CD4-positive, alpha-beta memory T cell (primary cell): ENCODE results near the gene FSTL3. TPM values are rescaled to one million over a fixed set of nuclear protein-coding genes. Genes with fewer than 3 reads are reported as not detected.

ENCODE experiments used
- CTCF ChIA-PET: fragments of 350-600 bp; sonication (Branson Sonifier 250); formaldehyde crosslinking; loops from one replicate; lab custom pipeline; 2021; ENCODE audit warnings: inconsistent platforms; ENCODE audit not compliant: partially characterized antibody; lab: Charles Lee
- POLR2A ChIA-PET: fragments of 350-600 bp; sonication (Branson Sonifier 250); formaldehyde crosslinking; loops from one replicate; lab custom pipeline; 2021; ENCODE audit not compliant: partially characterized antibody; lab: Charles Lee
- DNase-seq, 5 donors: peaks; one replicate each; pipeline versions ENCODE4 v3.0.0 to v3.0.0-alpha.2; 2020 to 2022; ENCODE audit warnings: mixed read lengths in 1 of 5
- H3K27ac ChIP-seq: one replicate; pipeline ENCODE4 v1.7.0; 2013; ENCODE audit warnings: low read depth, low read length
- H3K27me3 ChIP-seq: 2 replicates; pipeline ENCODE4 v1.7.0; 2013; ENCODE audit warnings: mild to moderate bottlenecking, low read length, moderate library complexity; ENCODE audit not compliant: insufficient read depth
- H3K36me3 ChIP-seq: 2 replicates; pipeline ENCODE4 v1.7.0; 2013; ENCODE audit warnings: mild to moderate bottlenecking, low read length, moderate library complexity; ENCODE audit not compliant: insufficient read depth
- H3K4me1 ChIP-seq: 2 replicates; pipeline ENCODE4 v1.7.0; 2013; ENCODE audit warnings: mild to moderate bottlenecking, low read length, moderate library complexity; ENCODE audit not compliant: insufficient read depth
- H3K4me3 ChIP-seq, 2 donors: one replicate each; pipeline ENCODE4 v1.7.0; 2013; ENCODE audit warnings: low read length in 2 of 2, mild to moderate bottlenecking in 1 of 2
- H3K9me3 ChIP-seq, 2 donors: one replicate each; pipeline ENCODE4 v1.7.0; 2013; ENCODE audit warnings: low read length in 2 of 2, control low read depth in 1 of 2; ENCODE audit not compliant: control insufficient read depth in 1 of 2
- H3K27ac Mint-ChIP-seq, 7 donors: one replicate each; pipeline ENCODE4 v1.8.0; 2020 to 2021; ENCODE audit warnings: mixed read lengths in 7 of 7, mild to moderate bottlenecking in 6 of 7, inconsistent platforms in 3 of 7, moderate library complexity in 3 of 7
- H3K27me3 Mint-ChIP-seq, 2 donors: one replicate each; pipeline ENCODE4 v1.8.0; 2020 to 2021; ENCODE audit warnings: mixed read lengths in 2 of 2
- H3K36me3 Mint-ChIP-seq, 2 donors: one replicate each; pipeline ENCODE4 v1.8.0; 2020 to 2021; ENCODE audit warnings: mixed read lengths in 2 of 2, inconsistent platforms in 1 of 2, mild to moderate bottlenecking in 1 of 2
- H3K4me1 Mint-ChIP-seq, 4 donors: one replicate each; pipeline ENCODE4 v1.8.0; 2020 to 2021; ENCODE audit warnings: mixed read lengths in 4 of 4, mild to moderate bottlenecking in 1 of 4
- H3K4me3 Mint-ChIP-seq, 8 donors: one replicate each; pipeline ENCODE4 v1.8.0; 2020 to 2021; ENCODE audit warnings: mixed read lengths in 8 of 8, mild to moderate bottlenecking in 7 of 8, moderate library complexity in 6 of 8, inconsistent platforms in 3 of 8
- H3K9me3 Mint-ChIP-seq, 8 donors: one replicate each; pipeline ENCODE4 v1.8.0; 2020 to 2021; ENCODE audit warnings: mixed read lengths in 8 of 8, mild to moderate bottlenecking in 5 of 8, inconsistent platforms in 3 of 8, moderate library complexity in 1 of 8
- intact Hi-C: fragments of 100-400 bp; cut with micrococcal nuclease; formaldehyde crosslinking; loops from one replicate; pipeline ENCODE4 v1.15.1; 2023
- polyA plus RNA-seq, 2 donors: library from polyadenylated mRNA; unstranded; fragments of 300-500 nt; fragmentation: Illumina TruSeq; gene quantifications; one replicate each; pipeline ENCODE4 v1.2.3, GENCODE V29; 2021
- total RNA-seq, 2 experiments: library from RNA; stranded (reverse); gene quantifications; one replicate each; pipeline ENCODE4 v1.2.3, GENCODE V29; 2021

FSTL3 gene
- total and polyA plus RNA-seq, 4 experiments from 2014 or later: 2.0 to 3.4 (median 2.5) TPM

- Histone ChIP-seq H3K9me3 (no peaks in the 10 kb centered on the region), H3K4me1 (peaks cover 13% of the 10 kb centered on the region), H3K27ac (no peak overlapping the region), H3K4me3 (no peak overlapping the region), H3K36me3 (no peaks in the 10 kb centered on the region), H3K27me3 (peaks cover 5% of the 10 kb centered on the region)
- intact Hi-C loops: no loop called here
- peak in 1 of 5 donors; percentile 13 for DNase-seq
- Mint-ChIP-seq H3K9me3 (peaks cover 0 to 4% (median 0%) of the 10 kb centered on the region in 8 donors), H3K36me3 (no peaks in the 10 kb centered on the region), H3K27me3 (peaks cover 15 to 17% of the 10 kb centered on the region in 2 donors), H3K4me1 (peaks cover 0 to 11% (median 3%) of the 10 kb centered on the region in 4 donors), H3K27ac (no peak overlapping the region), H3K4me3 (peak overlapping the region in 3 of 8 donors; percentile 24 to 59 (median 31))
- ChIA-PET CTCF (interaction anchor here (1.1 kb wide), 1 partner anchor 11 kb away, joined by 3 read pairs; no protein-coding TSS in a partner anchor), POLR2A (interaction anchor here (0.6 to 5.2 kb wide), 3 partner anchors 15 to 592 kb away, joined by 3 to 33 read pairs (median 4); partner anchors contain the start of genes CIRBP and RNF126)
Observed at GRCh38 chr19:677601-678436, 1.6 kb downstream of the FSTL3 start.

- Mint-ChIP-seq H3K27ac (peak overlapping the region in 5 of 7 donors; percentile 7 to 64 (median 42)), H3K36me3 (no peaks in the 10 kb centered on the region), H3K27me3 (peaks cover 12 to 13% of the 10 kb centered on the region in 2 donors), H3K4me3 (peak overlapping the region; percentile 38 to 75 (median 70)), H3K4me1 (peaks cover 0 to 11% (median 3%) of the 10 kb centered on the region in 4 donors), H3K9me3 (peaks cover 0 to 4% (median 0%) of the 10 kb centered on the region in 8 donors)
- ChIA-PET CTCF (interaction anchor here (1.1 to 2.0 kb wide), 3 partner anchors 12 to 168 kb away, joined by 3 to 8 read pairs (median 3); partner anchors contain the start of gene RNF126), POLR2A (interaction anchor here (0.7 to 5.2 kb wide), 11 partner anchors 8 to 596 kb away, joined by 3 to 33 read pairs (median 3); partner anchors contain the start of genes FAM174C and RNF126)
- peaks cover 13% of the 10 kb centered on the region for H3K4me1 ChIP-seq
- H3K27me3 ChIP-seq: peaks cover 5% of the 10 kb centered on the region
- H3K27ac ChIP-seq: no peak overlapping the region
- intact Hi-C loops: no loop called here
- H3K36me3 ChIP-seq: no peaks in the 10 kb centered on the region
- peak in 1 of 5 donors; percentile 36 for DNase-seq
- H3K4me3 ChIP-seq: no peak overlapping the region
- no peaks in the 10 kb centered on the region for H3K9me3 ChIP-seq
Observed at GRCh38 chr19:678791-679388, 2.7 kb downstream of the FSTL3 start.

GRCh38 chr19:679418-680286, 3.5 kb downstream of the FSTL3 start:
- H3K36me3 ChIP-seq: no peaks in the 10 kb centered on the region
- H3K27ac ChIP-seq: peak overlapping the region; percentile 46
- CTCF ChIA-PET: interaction anchor here (0.5 to 2.0 kb wide), 3 partner anchors 16 to 169 kb away, joined by 3 to 8 read pairs (median 6); partner anchors contain the start of genes POLRMT and RNF126
- Mint-ChIP-seq H3K4me1 (peaks cover 0 to 11% (median 3%) of the 10 kb centered on the region in 4 donors), H3K4me3 (peak overlapping the region; percentile 51 to 97 (median 72)), H3K27ac (peak overlapping the region in 3 of 7 donors; percentile 13 to 60 (median 35)), H3K27me3 (peaks cover 9 to 12% of the 10 kb centered on the region in 2 donors), H3K9me3 (peaks cover 0 to 4% (median 0%) of the 10 kb centered on the region in 8 donors), H3K36me3 (no peaks in the 10 kb centered on the region)
- peak overlapping the region in 1 of 2 donors; percentile 52 for H3K4me3 ChIP-seq
- H3K27me3 ChIP-seq: peaks cover 5% of the 10 kb centered on the region
- intact Hi-C loops: loop anchor here (1.0 to 2.0 kb wide), 5 partner anchors 16 to 118 kb away; partner anchors contain the start of genes BSG, POLRMT, PTBP1 and RNF126
- no peaks in the 10 kb centered on the region for H3K9me3 ChIP-seq
- DNase-seq: peak in 4 of 5 donors; percentile 25 to 55 (median 29)
- peaks cover 13% of the 10 kb centered on the region for H3K4me1 ChIP-seq
- POLR2A ChIA-PET: interaction anchor here (0.7 to 5.2 kb wide), 13 partner anchors 9 to 595 kb away, joined by 3 to 33 read pairs (median 4); partner anchors contain the start of genes FAM174C and RNF126

GRCh38 chr19:680287-681028, 4.3 kb downstream of the FSTL3 start:
- H3K4me1 Mint-ChIP-seq: peaks cover 0 to 6% (median 1%) of the 10 kb centered on the region in 4 donors
- POLR2A ChIA-PET: interaction anchor here (0.7 to 5.2 kb wide), 10 partner anchors 10 to 148 kb away, joined by 3 to 33 read pairs (median 4); partner anchors contain the start of genes CDC34 and RNF126
- intact Hi-C loops: loop anchor here (1.0 to 2.0 kb wide), 5 partner anchors 17 to 117 kb away; partner anchors contain the start of genes BSG, POLRMT, PTBP1 and RNF126

GRCh38 chr19:681029-682019, 5.1 kb downstream of the FSTL3 start:
- no peaks in the 10 kb centered on the region for H3K36me3 Mint-ChIP-seq
- H3K9me3 Mint-ChIP-seq: peaks cover 0 to 4% (median 0%) of the 10 kb centered on the region in 8 donors
- no peaks in the 10 kb centered on the region for H3K36me3 ChIP-seq
- ChIA-PET CTCF (no interaction called here), POLR2A (interaction anchor here (0.7 to 5.2 kb wide), 3 partner anchors 18 to 149 kb away, joined by 3 to 33 read pairs (median 5); partner anchors contain the start of genes CDC34 and RNF126)
- H3K27ac Mint-ChIP-seq: peak overlapping the region; percentile 78 to 100 (median 99)
- peak overlapping the region; percentile 34 to 76 for H3K4me3 ChIP-seq
- peaks cover 0 to 5% (median 0%) of the 10 kb centered on the region in 4 donors for H3K4me1 Mint-ChIP-seq
- DNase-seq: peak in 3 of 5 donors; percentile 36 to 52 (median 45)
- peak overlapping the region; percentile 89 to 98 (median 94) for H3K4me3 Mint-ChIP-seq
- intact Hi-C loops: loop anchor here (2.0 kb wide), 1 partner anchor 21 kb away; no protein-coding TSS in a partner anchor
- peak overlapping the region; percentile 58 for H3K27ac ChIP-seq
- H3K4me1 ChIP-seq: peaks cover 13% of the 10 kb centered on the region
- H3K27me3 Mint-ChIP-seq: peaks cover 2 to 4% of the 10 kb centered on the region in 2 donors
- H3K27me3 ChIP-seq: no peaks in the 10 kb centered on the region
- no peaks in the 10 kb centered on the region for H3K9me3 ChIP-seq

More at GRCh38 chr19:680287-681028, 4.3 kb downstream of the FSTL3 start:
- Histone ChIP-seq H3K27ac (peak overlapping the region; percentile 58), H3K4me3 (peak overlapping the region; percentile 34 to 76), H3K4me1 (peaks cover 13% of the 10 kb centered on the region), H3K9me3 (no peaks in the 10 kb centered on the region), H3K36me3 (no peaks in the 10 kb centered on the region), H3K27me3 (peaks cover 5% of the 10 kb centered on the region)
- CTCF ChIA-PET: interaction anchor here (0.5 to 2.0 kb wide), 3 partner anchors 17 to 170 kb away, joined by 3 to 8 read pairs (median 6); partner anchors contain the start of genes POLRMT and RNF126
- Mint-ChIP-seq H3K4me3 (peak overlapping the region; percentile 89 to 98 (median 94)), H3K27me3 (peaks cover 3 to 7% of the 10 kb centered on the region in 2 donors), H3K9me3 (peaks cover 0 to 4% (median 0%) of the 10 kb centered on the region in 8 donors), H3K36me3 (no peaks in the 10 kb centered on the region), H3K27ac (peak overlapping the region; percentile 78 to 100 (median 99))
- DNase-seq: peak; percentile 96 to 100 (median 98)
